ENCODE data around the gene FAS.

FAS gene

DNA sequence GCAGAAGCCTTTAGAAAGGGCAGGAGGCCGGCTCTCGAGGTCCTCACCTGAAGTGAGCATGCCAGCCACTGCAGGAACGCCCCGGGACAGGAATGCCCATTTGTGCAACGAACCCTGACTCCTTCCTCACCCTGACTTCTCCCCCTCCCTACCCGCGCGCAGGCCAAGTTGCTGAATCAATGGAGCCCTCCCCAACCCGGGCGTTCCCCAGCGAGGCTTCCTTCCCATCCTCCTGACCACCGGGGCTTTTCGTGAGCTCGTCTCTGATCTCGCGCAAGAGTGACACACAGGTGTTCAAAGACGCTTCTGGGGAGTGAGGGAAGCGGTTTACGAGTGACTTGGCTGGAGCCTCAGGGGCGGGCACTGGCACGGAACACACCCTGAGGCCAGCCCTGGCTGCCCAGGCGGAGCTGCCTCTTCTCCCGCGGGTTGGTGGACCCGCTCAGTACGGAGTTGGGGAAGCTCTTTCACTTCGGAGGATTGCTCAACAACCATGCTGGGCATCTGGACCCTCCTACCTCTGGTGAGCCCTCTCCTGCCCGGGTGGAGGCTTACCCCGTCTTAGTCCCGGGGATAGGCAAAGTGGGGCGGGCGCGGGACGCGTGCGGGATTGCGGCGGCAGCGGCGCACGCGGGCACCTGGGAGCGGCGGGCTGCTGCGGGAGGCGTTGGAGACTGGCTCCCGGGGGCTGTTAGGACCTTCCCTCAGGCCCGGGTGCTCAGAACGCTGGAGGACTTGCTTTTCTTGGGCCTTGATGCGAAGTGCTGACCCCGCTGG, at the start of gene FAS:
Gene FAS (plus strand): TSS at position 415 of the 777 bp plus-strand sequence. CDS start 79 bp downstream, at position 494.
- no peak for DNase-seq

DNA sequence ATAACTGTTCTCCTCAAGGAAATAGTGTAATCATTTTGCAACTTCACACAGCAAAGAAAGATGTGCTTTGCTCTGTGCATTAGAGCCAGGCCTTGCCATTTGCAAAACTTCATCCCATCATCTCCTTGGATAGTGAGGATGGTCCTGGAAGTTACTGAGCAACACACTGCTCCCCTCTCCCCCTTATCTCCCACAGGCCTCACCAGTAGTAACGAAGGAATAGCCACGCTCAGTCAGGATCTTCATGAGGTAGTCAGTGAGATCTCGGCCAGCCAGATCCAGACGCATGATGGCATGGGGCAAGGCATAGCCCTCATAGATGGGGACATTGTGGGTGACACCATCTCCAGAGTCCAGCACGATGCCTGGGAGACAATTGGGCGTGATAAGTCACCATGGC, 49.6 kb upstream of the FAS start:
- DNase-seq, result no peak

DNA sequence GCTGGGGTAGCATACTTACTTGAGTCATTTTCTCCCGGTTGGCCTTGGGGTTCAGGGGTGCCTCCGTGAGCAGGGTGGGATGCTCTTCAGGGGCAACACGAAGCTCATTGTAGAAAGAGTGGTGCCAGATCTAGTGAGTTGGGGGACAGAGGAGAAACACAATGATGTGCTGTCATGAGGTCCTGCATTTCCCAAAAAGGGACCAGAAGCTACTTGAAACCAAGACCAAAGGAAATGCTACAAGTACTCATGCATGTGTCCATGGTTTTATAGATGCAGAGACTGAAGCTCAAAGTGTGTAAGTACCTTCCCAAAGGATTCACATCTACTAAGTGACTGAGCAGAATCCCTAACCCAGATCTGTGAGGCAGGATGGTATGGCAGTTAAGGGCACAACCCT, 46.8 kb upstream of the FAS start:
- DNase-seq, result no peak

DNA sequence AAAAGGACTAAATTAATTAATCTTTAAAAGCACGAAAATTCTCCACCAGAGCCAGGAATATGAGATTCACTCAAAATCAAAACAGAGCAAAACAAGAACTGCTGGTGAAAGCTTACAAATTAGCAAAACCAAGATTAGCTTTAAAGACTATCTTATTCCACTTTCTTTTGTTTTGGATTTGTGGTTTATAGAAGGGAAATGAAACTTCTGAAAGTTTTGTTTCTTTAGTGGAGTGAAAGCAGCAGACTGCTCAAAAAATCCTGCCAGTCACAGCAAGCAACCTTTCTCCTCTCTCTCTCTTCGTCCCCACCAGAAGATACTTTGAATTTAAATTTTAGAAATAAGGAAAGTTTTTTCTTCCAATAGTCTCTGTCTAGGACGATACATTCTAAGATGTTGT, 45.8 kb upstream of the FAS start:
- no peak for DNase-seq

DNA sequence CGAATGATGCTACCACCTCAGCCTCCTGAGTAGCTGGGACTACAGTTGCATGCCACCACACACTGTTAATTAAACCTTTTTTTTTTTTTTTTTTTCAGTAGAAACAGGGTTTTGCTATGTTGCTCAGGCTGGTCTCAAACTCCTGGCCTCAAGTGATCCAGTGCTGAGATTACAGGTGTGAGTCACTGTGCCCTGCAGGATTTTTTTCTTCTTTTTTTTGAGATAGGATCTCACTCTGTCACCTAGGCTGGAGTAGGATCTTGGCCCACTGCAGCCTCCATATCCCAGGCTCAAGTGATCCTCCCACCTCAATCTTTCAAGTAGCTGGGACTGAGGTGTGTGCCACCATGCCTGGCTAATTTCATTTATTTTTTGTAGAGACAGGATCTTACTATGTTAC, 44.4 kb upstream of the FAS start:
- DNase-seq, result no peak

DNA sequence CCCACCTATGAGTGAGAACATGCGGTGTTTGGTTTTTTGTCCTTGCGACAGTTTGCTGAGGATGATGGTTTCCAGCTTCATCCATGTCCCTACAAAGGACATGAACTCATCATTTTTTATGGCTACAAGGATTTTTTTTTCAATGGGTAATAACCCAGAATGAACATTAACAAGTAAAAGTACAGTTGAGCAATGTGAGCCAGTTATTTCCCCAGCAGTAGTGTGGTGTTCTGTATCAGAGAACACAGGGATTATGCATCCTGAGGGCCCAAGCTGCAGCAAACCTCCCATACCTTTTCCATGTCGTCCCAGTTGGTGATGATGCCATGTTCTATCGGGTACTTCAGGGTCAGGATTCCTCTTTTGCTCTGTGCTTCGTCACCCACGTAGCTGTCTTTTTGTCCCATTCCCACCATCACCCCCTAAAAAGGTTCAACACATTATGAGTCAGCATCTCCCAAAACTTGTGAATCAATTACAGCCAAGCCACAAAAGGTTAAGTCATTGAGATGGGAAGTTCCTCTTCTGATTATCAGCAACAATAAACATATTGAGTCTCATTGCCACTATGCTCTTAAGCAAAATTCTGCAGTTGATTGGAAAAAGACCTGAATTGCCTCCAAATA, 43.5 kb upstream of the FAS start:
- no peak for DNase-seq

DNA sequence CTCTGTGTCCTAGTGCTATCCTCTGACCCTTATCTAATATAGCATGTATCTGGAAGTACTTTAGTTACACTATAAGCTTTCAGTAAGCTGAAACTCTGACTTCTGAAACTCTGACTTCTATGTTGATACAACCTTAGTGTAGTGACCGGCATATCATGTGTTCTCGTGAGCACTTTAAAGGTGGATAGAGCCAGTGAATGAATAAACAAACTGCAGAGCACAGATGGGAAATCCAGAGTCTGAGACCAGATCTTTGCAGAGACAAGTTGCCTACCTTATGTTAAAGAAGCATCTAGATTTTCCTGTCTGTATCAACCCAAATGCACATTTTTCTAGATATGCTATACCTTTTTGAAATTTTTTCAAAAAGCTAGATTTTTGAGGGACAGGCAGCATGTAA, 41.5 kb upstream of the FAS start:
- no peak for DNase-seq

DNA sequence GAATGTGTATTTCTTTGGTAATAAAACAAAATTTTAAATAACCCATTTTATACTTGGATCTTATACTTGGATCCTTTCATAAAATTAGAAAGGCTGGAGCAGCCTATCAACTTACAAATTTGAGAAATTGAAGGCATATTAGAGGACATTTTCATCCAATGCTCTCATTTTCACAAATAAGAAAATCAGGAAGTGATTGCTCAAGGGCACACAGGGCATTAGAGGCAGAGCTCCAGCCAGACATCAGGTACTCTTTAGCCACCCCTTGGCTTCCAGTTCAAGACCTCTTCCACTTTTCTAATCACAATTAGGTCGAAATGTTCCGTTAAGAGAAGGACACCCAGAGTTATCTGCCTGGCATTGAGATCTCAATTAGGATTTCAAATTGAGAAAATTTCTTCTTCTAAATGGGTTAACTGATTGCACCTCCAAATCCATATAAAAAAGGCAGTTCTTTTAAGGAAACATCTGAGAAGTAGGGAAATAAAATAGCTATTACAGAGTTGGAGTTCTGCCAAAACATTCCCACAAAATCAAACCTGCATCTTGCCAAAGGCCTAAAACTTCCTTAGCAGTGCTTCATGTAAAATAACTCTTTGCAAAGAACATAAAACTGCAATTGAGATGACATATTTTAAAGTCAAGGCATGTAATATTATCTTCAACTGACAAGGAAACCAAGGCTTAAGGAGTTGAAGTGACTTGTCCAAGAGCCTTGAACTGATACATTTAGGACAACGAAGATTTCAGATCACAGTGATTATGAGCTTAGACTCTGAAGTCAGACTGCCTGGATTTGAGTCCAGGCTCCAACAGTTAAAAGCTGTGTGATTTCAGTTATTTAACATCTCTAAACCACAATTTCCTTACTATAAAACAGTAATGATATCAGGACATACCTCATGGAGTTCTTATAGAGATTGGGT, 40.4 kb upstream of the FAS start:
- no peak for DNase-seq

DNA sequence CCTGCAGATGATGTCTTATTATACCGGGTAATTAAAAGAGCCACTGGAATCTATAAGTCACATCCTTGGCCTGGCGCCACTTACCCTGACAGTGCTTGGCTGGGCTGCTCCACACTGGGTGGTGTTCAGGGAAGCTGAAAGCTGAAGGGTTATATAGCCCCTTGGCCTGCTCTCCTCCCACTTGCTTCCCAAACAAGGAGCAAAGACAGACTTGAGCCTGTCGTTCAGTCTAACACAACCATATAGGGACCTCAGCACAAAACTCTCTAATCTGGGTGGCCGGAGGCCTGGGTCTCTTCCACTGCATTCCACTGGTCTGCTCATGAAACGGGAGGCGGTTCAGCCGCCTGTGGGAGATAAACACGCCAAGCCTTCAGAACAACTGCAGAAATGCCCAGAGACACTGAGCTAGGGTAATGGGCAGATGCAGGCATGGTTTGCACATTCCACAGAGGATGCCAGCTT, 37.9 kb upstream of the FAS start, which contains the start of gene ACTA2:
Gene ACTA2 (minus strand): TSS at position 127 of the 465 bp plus-strand sequence. CDS start 3,843 bp downstream, outside the sequence.
- no peak for DNase-seq

DNA sequence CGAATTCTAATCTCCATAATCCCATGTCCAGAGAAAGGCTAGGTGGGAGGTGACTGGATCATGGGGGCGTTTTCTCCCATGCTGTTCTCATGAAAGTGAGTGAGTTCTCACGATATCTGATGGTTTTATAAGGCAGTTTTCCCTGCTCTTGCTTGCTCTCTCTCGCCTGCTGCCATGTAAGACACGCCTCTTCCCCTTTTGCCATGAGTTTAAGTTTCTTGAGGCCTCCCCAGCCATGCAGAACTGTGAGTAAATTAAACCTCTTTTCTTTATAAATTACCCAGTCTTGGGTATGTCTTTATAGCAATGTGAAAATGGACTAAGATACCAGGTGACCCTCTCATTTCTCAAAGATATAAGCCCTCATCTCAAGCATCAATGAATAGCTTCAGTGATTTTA, 36.9 kb upstream of the FAS start:
- DNase-seq, result no peak

DNA sequence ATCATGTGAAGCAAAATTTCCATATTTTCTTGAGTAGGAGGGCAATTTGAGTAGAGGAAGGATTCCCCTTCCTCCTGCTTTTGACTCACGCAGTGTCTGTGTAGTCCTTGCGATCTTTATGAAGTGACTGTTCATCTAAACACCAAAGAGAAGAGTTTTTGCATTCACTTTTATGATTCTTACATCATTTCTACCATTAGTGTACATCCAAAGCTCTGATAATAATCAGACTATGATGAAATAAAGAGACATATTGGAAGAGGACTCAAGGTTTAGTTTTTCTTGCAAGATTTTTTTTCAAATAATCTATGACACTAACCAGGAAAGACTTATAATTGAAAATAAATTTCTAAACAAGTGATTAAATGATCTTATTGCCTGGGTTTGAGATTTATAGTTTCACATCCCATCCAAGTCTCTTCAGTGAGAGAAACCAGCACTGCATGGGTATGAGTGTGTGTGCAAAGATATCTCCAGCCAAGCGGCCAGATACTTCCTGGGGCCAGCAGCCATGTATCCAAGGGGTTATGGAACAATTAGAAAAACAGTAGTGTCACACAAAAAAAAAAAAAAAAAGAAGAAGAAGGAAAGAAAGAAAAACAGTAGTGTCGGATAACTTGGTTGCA, 36.0 kb upstream of the FAS start:
- DNase-seq, result no peak

DNA sequence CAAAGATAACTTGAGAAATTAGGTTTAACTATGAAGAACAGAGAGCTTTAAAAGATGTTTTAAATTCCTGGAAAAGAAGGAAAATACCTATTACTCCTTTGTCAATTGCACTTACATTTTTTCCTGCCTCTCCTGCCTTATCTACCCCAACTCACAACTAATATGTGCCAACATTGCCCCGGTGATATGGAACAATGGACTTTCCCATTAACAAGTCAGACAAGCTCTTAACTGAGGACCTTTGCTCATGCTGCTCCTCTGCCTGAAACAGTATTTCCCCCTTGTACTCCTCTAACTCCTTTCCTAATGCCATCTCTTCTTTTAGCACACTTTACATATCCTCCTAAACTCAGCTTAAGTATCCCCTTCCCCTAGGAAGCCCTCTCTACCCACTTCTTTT, 33.2 kb upstream of the FAS start:
- no peak for DNase-seq

DNA sequence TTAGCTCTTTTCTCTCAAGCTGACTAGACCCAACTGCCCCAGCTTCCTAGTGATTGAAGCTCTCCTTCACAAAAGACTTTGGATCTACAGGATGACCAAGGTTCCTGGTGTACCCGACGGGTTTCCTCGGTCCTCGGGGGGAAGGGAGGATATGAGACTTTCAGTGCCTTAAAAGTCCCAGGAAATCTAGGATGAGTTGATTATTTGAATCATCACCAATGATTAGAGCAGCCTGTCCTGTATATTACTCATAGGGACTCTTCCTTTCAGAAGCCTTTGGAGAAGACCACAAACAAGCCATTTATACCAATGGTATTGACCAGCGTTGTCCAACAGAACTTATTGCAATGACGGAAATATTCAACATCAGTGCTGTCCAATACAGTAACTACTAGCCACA, 31.9 kb upstream of the FAS start:
- no peak for DNase-seq

DNA sequence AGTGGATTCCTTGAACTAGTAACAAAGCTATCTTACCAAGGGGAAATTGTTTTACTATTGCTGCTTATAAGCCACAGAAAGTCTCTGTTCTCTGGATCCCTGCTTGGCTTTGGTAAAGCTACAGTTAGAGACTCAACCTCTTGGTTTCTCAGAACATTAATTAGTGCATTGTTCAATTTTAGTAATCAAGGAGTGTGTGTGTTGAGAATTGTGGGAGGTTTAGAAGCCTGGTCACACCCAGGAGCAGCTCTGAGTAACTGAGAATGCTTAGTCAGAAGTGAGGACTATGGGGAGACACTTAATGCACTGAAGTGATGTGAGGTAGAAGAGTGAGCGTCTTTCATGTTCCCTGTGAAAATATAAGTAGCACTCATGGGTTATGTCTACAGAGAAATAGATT, 29.8 kb upstream of the FAS start:
- DNase-seq, result no peak

DNA sequence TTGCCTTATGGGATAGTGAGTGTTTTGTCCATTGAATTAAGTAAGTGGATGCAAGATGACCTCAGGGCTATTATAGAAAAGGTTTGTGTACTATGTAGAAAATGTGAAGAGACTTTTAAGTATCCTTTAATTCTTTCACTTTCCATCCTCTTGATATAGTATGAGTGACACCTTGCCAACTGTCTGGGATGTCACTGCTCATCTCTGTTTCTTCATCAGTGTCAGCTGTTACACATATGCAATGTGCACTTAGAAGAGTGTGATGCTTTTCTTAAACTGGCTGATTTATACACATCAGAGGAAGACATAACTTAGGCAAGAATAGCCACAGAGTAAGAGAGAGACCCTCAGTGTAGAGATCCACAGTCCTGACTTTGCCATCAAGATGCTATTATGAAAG, 29.3 kb upstream of the FAS start:
- no peak for DNase-seq

DNA sequence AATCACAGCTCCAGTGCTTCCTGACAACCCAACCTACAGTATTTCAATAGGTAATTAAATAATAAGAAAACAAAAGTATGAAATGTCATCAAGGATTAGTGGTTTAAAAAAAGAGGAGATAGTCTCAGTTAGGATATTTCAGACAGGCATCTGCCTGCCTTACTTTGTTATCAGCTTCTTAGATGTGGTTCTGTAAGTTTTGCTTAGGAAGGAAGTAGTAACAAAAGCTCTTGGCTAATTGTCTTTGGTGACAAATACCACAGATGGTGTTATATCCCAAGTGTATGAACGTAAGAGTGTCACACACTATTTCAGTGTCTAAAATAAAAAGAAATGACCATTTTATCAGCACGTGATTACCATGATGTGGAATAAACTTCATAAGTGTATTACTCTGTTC, 28.3 kb upstream of the FAS start:
- DNase-seq, result no peak

DNA sequence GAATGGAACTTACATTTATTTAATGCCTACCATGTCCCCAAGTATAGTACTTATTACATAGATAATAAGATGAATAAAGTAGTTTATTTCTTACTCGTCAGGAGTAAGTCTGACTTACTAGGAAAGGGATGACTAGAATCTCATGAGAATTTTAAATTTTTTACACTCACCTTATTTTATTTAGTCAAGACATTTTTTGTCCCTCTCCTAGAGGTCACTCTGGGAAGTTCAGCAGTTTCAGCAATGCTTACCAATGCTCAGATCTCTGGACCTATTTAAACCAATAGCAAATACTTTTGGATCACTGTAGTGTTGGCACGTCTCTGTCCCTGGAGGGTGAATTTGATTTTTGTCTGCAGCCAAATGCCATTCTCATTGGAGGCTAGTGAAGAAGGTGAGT, 27.3 kb upstream of the FAS start:
- no peak for DNase-seq

DNA sequence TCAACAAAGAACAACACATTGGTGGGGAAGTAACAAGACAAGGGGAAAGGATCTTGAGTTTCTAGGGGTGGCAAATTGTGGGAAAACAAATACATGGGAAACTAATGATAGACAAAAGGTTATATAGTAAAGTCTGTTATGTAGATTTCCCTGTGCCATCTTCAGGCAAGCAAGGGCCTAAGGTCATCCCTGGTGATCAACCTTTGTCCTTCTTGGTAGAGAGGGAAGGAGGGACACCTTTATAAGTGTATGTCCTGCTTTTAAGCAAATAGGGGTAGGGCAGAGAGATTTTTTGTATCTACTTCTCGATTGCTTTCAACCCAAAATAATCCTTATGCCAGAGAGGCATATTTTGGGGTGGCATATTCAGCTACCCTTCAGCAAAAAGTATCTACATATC, 26.2 kb upstream of the FAS start:
- DNase-seq, result no peak

DNA sequence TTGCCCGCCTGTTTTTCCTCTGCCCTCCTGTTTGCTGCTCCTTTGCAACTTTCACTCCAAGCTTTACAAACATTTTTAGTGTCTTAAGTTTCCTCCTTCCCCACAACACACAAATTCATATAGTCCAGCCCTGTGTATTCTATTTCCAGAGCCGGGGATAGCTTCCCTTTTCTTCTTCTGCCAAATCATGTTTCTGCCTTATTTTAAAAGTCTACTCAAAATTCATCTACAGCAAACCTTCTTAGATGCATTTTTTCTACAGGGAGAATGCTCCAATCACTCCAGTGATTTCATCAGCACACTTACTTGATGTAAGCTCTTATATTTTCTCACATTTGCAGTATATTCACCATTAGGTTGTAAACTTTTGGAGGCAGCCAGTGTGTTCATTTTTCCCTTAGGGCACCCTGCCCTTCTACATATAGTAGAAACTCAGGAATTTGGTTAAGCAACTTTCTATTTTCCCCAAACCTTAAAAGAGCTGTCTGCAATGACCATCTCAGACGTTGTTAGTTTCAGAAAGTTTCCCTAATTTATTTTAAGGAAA, 25.7 kb upstream of the FAS start:
- no peak for DNase-seq

DNA sequence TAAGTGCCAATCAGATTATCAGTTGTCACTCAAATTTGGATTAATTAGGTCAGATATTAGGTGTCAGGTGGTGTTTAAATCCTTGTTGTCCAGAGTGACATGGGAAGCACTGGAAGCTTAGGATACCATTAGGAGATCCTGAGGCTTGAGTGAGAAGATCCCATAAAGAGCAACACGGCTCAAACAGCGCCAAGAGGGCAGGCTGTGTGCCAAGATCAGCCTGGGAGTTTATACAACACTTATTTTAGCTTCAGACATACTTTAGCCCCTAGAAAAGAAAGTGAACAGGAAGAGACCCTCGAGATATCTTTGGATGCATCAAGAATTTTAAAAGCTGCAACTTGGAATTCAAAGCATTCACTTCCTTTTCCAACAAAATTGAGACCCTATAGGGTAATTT, 23.8 kb upstream of the FAS start:
- no peak for DNase-seq

DNA sequence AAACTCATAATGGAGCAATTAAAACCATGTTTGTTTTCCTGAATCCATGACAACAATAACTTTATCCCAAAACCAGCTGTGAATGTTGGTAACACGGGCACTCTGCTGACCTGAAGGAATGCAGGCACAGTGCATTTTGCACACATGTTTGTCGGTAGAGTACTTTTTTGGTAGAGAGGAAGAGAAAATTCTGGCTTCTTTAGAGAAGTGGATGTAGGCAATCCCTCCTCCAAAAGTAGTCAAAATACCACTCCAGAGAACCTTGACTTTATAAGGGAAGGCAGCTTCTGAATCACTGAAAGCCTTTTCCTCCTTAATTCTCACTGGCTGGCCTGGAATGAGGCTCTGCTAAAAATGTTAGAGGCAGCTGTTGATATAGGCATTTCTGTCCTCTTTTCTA, 22.2 kb upstream of the FAS start:
- DNase-seq, result no peak

DNA sequence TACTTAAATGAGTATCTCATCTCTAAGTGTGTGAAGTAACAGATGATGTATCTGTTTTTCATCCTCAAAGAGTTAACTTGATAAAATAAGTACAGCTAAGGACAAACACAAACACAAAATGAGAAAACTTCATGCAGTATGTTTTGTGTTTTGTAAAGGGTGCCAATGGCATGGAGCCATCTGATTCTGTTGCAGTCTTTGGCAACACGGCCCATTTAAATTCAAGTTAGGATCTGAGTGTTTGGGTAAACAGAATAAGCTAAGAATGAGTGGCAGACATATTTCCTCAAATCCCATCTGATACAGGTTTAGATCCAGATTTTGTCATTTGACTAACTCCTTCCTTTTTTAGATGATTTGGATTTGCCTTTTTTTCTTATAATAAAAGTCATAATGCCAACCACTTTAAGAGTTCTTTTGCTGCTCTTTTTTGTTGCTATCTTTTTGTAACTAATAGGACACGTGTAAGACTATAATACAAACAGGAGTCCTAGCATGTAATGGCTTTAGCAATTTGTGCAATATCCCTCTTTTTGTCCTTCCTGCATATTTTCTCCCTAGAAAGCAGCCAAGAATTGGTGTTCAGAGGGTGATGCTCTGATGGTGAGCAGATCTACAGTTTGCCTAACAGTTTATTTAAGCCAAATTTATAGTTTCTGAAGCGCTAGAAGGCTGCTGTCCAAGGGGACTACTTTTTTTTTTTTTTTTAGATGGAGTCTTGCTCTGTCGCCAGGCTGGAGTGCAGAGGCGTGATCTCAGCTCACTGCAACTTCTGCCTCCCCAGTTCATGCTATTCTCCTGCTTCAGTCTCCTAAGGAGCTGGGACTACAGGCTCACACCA, 19.2 kb upstream of the FAS start:
- no peak for DNase-seq

All from NCI-H2081 treated with DMSO at 0.1 percent for 48 hours (cell line).